ENCODE measurements around the gene NEU3.

Gene NEU3

GRCh38 chr11:75022296-75022695 is 33.6 kb downstream of the NEU3 start:
- no peak overlapping the region for H3K4me3 ChIP-seq
- H3K4me1 ChIP-seq: peaks cover 0 to 8% (median 0%) of the 10 kb centered on the region in 10 experiments; a peak in 4 of 20 replicates
- H3K9ac ChIP-seq: no peak overlapping the region
- no peak for TF ChIP-seq Cebpa-rat (IDR thresholded peaks at IDR 0.05)
- H3K27ac ChIP-seq: no peak overlapping the region
- H3K27me3 ChIP-seq: no peaks in the 10 kb centered on the region
- H4K20me1 ChIP-seq: no peaks in the 10 kb centered on the region; a peak in 2 of 22 replicates
- H3K9me3 ChIP-seq (replicated peaks in 1 of 11): peaks cover 27 to 34% (median 31%) of the 10 kb centered on the region in 11 experiments
- H3K4me2 ChIP-seq: no peak overlapping the region
- peaks cover 0 to 25% (median 16%) of the 10 kb centered on the region in 11 experiments; a peak in 15 of 22 replicates for H3K36me3 ChIP-seq

GRCh38 chr11:75022759-75023396 is 34.1 kb downstream of the NEU3 start:
- Histone ChIP-seq H3K9me3 (replicated peaks in 1 of 11) (peaks cover 21 to 28% (median 25%) of the 10 kb centered on the region in 11 experiments), H3K36me3 (peaks cover 0 to 19% (median 15%) of the 10 kb centered on the region in 11 experiments; a peak in 15 of 22 replicates), H3K4me1 (peaks cover 0 to 8% (median 0%) of the 10 kb centered on the region in 10 experiments; a peak in 4 of 20 replicates), H3K27ac (no peak overlapping the region), H4K20me1 (no peaks in the 10 kb centered on the region; a peak in 2 of 22 replicates), H3K4me3 (no peak overlapping the region), H3K27me3 (no peaks in the 10 kb centered on the region), H3K9ac (no peak overlapping the region), H3K4me2 (peak overlapping the region in 2 of 11 experiments; percentile 4 to 22; a peak in 2 of 22 replicates)
- no peak for TF ChIP-seq Cebpa-rat (IDR thresholded peaks at IDR 0.05)

DNA sequence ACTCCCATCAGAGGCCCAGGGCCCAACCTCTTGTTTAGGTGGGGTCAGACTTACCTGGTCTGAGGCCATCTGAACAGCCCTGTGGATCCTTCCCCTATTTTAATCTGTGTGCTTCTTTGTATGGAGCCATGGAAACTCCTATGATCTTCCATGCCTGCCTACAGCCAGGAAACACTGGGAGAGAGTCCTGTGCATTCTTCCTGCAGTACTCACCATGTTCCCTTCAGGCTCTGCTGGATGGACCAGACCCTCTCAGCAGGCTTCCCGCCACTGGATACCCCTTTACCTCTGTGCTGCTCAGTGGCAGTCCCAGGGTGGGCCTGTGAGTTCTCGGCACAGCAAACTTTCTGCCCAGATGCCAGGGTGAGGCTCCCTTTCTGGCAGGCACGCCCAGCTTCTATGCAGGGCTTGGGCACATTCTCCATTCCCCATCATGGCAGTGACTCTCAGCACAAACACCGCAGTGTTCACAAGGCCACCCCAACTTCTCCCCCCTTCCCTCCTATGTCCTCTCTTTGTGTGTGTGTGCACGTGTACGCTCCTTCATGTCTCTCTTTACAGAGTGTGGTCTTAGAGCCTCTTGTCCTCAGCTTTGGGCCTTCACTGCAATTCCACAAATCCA is 34.8 kb downstream of the NEU3 start:
- Histone ChIP-seq H3K9ac (no peak overlapping the region), H3K27ac (no peak overlapping the region), H3K4me3 (no peak overlapping the region)

GRCh38 chr11:75024068-75024449 is 35.3 kb downstream of the NEU3 start:
- Histone ChIP-seq H3K9me3 (replicated peaks in 1 of 11) (peaks cover 9 to 17% (median 14%) of the 10 kb centered on the region in 11 experiments), H3K27me3 (no peaks in the 10 kb centered on the region), H3K4me2 (no peak overlapping the region), H3K27ac (no peak overlapping the region), H4K20me1 (no peaks in the 10 kb centered on the region; a peak in 2 of 22 replicates), H3K36me3 (peaks cover 0 to 9% (median 6%) of the 10 kb centered on the region in 11 experiments; a peak in 12 of 22 replicates), H3K4me3 (no peak overlapping the region), H3K4me1 (peaks cover 0 to 8% (median 0%) of the 10 kb centered on the region in 10 experiments; a peak in 4 of 20 replicates), H3K9ac (no peak overlapping the region)
- TF ChIP-seq Cebpa-rat (IDR thresholded peaks at IDR 0.05): no peak

More for the DNA sequence above, 34.8 kb downstream of the NEU3 start:
- Histone ChIP-seq H4K20me1 (no peaks in the 10 kb centered on the region; a peak in 2 of 22 replicates), H3K27me3 (no peaks in the 10 kb centered on the region), H3K36me3 (peaks cover 0 to 13% (median 8%) of the 10 kb centered on the region in 11 experiments; a peak in 14 of 22 replicates), H3K9me3 (replicated peaks in 1 of 11) (peaks cover 14 to 22% (median 19%) of the 10 kb centered on the region in 11 experiments), H3K4me2 (peak overlapping the region in 2 of 11 experiments; percentile 4 to 22; a peak in 2 of 22 replicates), H3K4me1 (peaks cover 0 to 8% (median 0%) of the 10 kb centered on the region in 10 experiments; a peak in 4 of 20 replicates)
- TF ChIP-seq Cebpa-rat (IDR thresholded peaks at IDR 0.05): no peak

DNA sequence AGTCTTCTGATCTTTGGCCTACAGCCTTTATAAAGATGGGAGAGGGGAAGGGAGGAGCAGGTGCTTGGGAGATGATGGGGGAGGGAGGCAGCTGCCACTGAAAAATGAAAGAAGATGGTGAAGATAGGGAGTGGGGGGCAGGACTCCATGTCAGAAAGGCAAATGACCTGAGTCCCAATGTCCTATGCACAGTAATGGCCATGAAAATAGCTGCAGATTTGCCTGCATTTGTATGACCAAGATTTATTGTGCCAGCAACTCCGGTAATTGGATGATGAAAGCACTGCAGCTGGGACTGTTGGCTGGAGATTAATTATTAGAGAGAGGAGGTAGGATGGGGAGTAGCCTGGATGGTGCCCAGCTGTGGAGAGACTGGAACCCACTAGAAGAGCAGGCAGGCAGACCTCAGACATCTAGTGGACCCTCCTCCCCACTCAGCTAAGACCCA is 36.1 kb downstream of the NEU3 start:
- peaks cover 2 to 9% (median 6%) of the 10 kb centered on the region in 11 experiments; a peak in 18 of 22 replicates for H3K9me3 ChIP-seq (replicated peaks in 1 of 11)
- H3K27me3 ChIP-seq: no peaks in the 10 kb centered on the region

GRCh38 chr11:75025561-75025960 is 36.8 kb downstream of the NEU3 start:
- Histone ChIP-seq H3K9me3 (replicated peaks in 1 of 11) (0 out of 22 replicates have a peak, but pooled peaks cover 0 to 2% (median 0%) of the 10 kb centered on the region in 11 experiments), H3K36me3 (no peaks in the 10 kb centered on the region), H3K4me3 (no peak overlapping the region), H3K4me2 (no peak overlapping the region), H3K9ac (no peak overlapping the region), H3K4me1 (peaks cover 0 to 15% (median 0%) of the 10 kb centered on the region in 10 experiments; a peak in 4 of 20 replicates), H4K20me1 (no peaks in the 10 kb centered on the region; a peak in 2 of 22 replicates), H3K27me3 (no peaks in the 10 kb centered on the region), H3K27ac (no peak overlapping the region)
- TF ChIP-seq Cebpa-rat (IDR thresholded peaks at IDR 0.05): no peak

More for the DNA sequence above, 36.1 kb downstream of the NEU3 start:
- no peak overlapping the region for H3K9ac ChIP-seq
- TF ChIP-seq Cebpa-rat (IDR thresholded peaks at IDR 0.05): no peak
- H3K4me1 ChIP-seq: peaks cover 0 to 8% (median 0%) of the 10 kb centered on the region in 10 experiments; a peak in 4 of 20 replicates
- no peak overlapping the region for H3K4me2 ChIP-seq
- no peak overlapping the region for H3K4me3 ChIP-seq
- peaks cover 0 to 1% (median under 1%) of the 10 kb centered on the region in 11 experiments; a peak in 6 of 22 replicates for H3K36me3 ChIP-seq
- no peak overlapping the region for H3K27ac ChIP-seq
- no peaks in the 10 kb centered on the region; a peak in 2 of 22 replicates for H4K20me1 ChIP-seq

DNA sequence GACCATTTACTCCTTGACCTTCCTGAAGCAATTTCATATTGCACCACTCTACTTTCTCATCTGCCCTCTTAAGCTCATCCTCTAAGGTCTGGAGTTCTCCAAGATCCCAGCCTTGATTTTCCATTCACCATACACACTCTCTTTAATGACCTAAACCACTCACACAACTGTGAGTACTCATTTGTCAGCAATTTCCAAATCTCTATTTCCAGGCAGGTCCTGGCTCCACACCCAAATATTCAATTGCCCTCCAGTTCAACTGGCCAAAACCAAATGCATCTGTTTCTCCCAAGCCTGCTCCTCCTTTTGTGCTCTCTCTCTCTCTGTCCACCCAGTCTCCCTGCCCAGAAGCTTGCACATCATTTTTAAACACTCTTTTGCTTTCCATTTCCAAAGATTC is 39.6 kb downstream of the NEU3 start:
- Histone ChIP-seq H3K36me3 (no peaks in the 10 kb centered on the region), H3K4me3 (no peak overlapping the region), H3K9me3 (replicated peaks in 1 of 11) (no peaks in the 10 kb centered on the region), H3K4me1 (peaks cover 0 to 25% (median 0%) of the 10 kb centered on the region in 10 experiments; a peak in 5 of 20 replicates), H4K20me1 (no peaks in the 10 kb centered on the region; a peak in 1 of 22 replicates), H3K27ac (no peak overlapping the region), H3K4me2 (no peak overlapping the region), H3K9ac (no peak overlapping the region), H3K27me3 (no peaks in the 10 kb centered on the region)
- TF ChIP-seq Cebpa-rat (IDR thresholded peaks at IDR 0.05): no peak

DNA sequence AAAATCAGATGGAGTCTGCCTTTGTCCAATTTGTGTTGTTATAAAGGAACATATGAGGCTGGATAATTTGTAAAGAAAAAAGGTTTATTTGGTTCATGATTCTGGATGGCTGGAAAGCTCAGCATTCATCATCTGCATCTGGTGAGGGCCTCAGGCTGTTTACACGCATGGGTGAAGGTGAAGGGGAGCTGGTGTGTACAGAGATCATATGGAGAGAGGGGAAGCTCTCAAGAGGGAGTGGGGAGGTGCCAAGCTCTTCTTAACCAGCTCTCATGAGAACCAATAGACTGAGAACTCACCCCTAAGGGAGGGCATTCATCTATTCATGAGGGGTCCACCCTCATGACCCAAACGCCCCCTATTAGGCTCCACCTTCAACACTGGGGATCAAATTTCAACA is 40.0 kb downstream of the NEU3 start:
- Histone ChIP-seq H3K4me2 (no peak overlapping the region), H3K36me3 (no peaks in the 10 kb centered on the region)
- no peak for TF ChIP-seq Cebpa-rat (IDR thresholded peaks at IDR 0.05)

More for the DNA sequence above, 40.0 kb downstream of the NEU3 start:
- no peak overlapping the region for H3K27ac ChIP-seq
- no peaks in the 10 kb centered on the region for H3K27me3 ChIP-seq
- no peak overlapping the region for H3K4me3 ChIP-seq
- H3K4me1 ChIP-seq: peaks cover 0 to 21% (median 0%) of the 10 kb centered on the region in 10 experiments; a peak in 5 of 20 replicates
- H4K20me1 ChIP-seq: no peaks in the 10 kb centered on the region; a peak in 1 of 22 replicates
- no peak overlapping the region for H3K9ac ChIP-seq
- H3K9me3 ChIP-seq (replicated peaks in 1 of 11): no peaks in the 10 kb centered on the region
